Fibroblast of lung (primary cell): ENCODE measurements around the gene CLNS1A.

Experiments used
- EZH2 ChIP-seq: IDR thresholded peaks from 2 replicates; pipeline ENCODE4 v1.5.1; 2012; ENCODE audit warnings: low read length, control low read depth, mild to moderate bottlenecking; ENCODE audit errors: missing control alignments
- TF ChIP-seq, protein P1 (sequence below), 2 donors: IDR thresholded peaks in 1 of 2; conservative IDR thresholded peaks in 1 of 2; 1 replicate in 1 of 2; 2 replicates in 1 of 2; pipeline ENCODE4 v1.5.1; 2011 to 2012; ENCODE audit warnings: low read length in 2 of 2, control low read depth in 1 of 2, inconsistent platforms in 1 of 2, low read depth in 1 of 2, mild to moderate bottlenecking in 1 of 2

DNA sequence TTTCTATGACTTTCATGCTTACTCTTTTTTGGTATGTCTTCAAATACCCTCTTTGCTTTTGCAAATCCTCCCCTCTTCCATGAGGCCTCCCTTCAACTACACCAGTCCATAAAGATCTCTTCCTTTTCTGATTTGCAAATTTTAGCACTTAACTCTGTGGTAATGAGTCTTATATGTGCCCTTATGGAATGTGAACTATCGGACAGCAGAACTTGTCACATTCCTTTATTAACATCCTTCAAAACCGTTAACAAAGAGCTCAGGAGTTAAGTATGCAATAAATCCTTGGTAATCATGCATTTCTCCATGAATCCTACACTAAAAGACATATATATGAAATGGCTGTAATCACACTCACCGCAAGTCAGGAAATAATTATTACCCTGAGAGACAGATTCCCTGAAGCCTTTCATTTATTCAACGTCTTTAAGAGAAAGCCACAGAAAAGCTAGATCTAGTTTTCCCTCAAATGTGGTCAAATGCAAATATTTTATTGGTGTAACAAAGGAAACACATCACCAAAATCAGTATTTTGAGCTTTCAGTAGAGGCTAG lies 7.4 kb downstream of the CLNS1A start:
- TF ChIP-seq, protein P1, sequence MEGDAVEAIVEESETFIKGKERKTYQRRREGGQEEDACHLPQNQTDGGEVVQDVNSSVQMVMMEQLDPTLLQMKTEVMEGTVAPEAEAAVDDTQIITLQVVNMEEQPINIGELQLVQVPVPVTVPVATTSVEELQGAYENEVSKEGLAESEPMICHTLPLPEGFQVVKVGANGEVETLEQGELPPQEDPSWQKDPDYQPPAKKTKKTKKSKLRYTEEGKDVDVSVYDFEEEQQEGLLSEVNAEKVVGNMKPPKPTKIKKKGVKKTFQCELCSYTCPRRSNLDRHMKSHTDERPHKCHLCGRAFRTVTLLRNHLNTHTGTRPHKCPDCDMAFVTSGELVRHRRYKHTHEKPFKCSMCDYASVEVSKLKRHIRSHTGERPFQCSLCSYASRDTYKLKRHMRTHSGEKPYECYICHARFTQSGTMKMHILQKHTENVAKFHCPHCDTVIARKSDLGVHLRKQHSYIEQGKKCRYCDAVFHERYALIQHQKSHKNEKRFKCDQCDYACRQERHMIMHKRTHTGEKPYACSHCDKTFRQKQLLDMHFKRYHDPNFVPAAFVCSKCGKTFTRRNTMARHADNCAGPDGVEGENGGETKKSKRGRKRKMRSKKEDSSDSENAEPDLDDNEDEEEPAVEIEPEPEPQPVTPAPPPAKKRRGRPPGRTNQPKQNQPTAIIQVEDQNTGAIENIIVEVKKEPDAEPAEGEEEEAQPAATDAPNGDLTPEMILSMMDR (conservative IDR thresholded peaks at IDR 0.05 in 1 of 2, IDR thresholded peaks at IDR 0.05 in 1 of 2; ENCODE audit: low read depth in 1 of 2, low read length in 2 of 2) = no peak
- no peak for TF ChIP-seq EZH2
